MCF 10A (cell line): ENCODE measurements around the gene RPS6KC1. TPM values are rescaled to one million over a fixed set of nuclear protein-coding genes. Genes with fewer than 3 reads are reported as not detected.

Experiments
- BruUV-seq: library from RNA; stranded (reverse); fragments of 400-500 nt; replicated peaks from 2 replicates; lab custom pipeline; 2021; lab: Mats Ljungman, UMichigan
- CTCF ChIA-PET: fragments of 300-600 bp; sonication (Branson Sonifier 250); formaldehyde crosslinking; extraction: SDS; loops from one replicate; lab custom pipeline; 2021; ENCODE audit warnings: antibody characterized with exemption, inconsistent platforms; lab: Yijun Ruan, JAX
- POLR2A ChIA-PET: fragments of 300-600, 350-650 bp; sonication (Branson Sonifier 250); formaldehyde crosslinking; extraction: SDS; loops from one replicate; lab custom pipeline; 2020; ENCODE audit warnings: antibody characterized with exemption, inconsistent platforms; lab: Yijun Ruan, JAX
- DNase-seq: peaks from one replicate; pipeline ENCODE4 v3.0.0-alpha.2; 2018; ENCODE audit not compliant: unreplicated experiment
- H3K27ac Mint-ChIP-seq: one replicate; pipeline ENCODE4 v1.8.0; 2022; ENCODE audit warnings: mild to moderate bottlenecking, low read depth, mixed read lengths; ENCODE audit not compliant: unreplicated experiment
- H3K27me3 Mint-ChIP-seq: one replicate; pipeline ENCODE4 v1.8.0; 2022; ENCODE audit warnings: mixed read lengths; ENCODE audit not compliant: insufficient read depth, unreplicated experiment
- H3K36me3 Mint-ChIP-seq: one replicate; pipeline ENCODE4 v1.8.0; 2022; ENCODE audit warnings: mild to moderate bottlenecking, moderate library complexity, mixed read lengths; ENCODE audit not compliant: insufficient read depth, unreplicated experiment
- H3K4me1 Mint-ChIP-seq: one replicate; pipeline ENCODE4 v1.8.0; 2022; ENCODE audit warnings: mixed read lengths; ENCODE audit not compliant: insufficient read depth, unreplicated experiment
- H3K4me3 Mint-ChIP-seq: one replicate; pipeline ENCODE4 v1.8.0; 2022; ENCODE audit warnings: mild to moderate bottlenecking, moderate library complexity, mixed read lengths; ENCODE audit not compliant: unreplicated experiment
- H3K9me3 Mint-ChIP-seq: one replicate; pipeline ENCODE4 v1.8.0; 2022; ENCODE audit warnings: mixed read lengths; ENCODE audit not compliant: unreplicated experiment
- CTCF ChIP-seq: fragments of 200-600 bp; IDR thresholded peaks from one replicate; pipeline ENCODE4 v1.8.0; 2022; ENCODE audit warnings: antibody characterized with exemption, mild to moderate bottlenecking; ENCODE audit not compliant: unreplicated experiment
- intact Hi-C: fragments of 100-400 bp; cut with micrococcal nuclease; formaldehyde crosslinking; loops from 2 replicates; pipeline ENCODE4 v1.14.1; 2022
- total RNA-seq: library from RNA; stranded (reverse); gene quantifications from 2 replicates; pipeline ENCODE4 v1.2.3, GENCODE V29; 2022

The RPS6KC1 gene
- total RNA-seq, 1 experiment from 2014 or later: 24.5 TPM

- CTCF ChIA-PET: no interaction called here
- Mint-ChIP-seq H3K9me3 (peaks cover 14% of the 10 kb centered on the region), H3K36me3 (peaks cover 10% of the 10 kb centered on the region), H3K4me1 (peaks cover 16% of the 10 kb centered on the region), H3K27ac (no peak overlapping the region), H3K27me3 (no peaks in the 10 kb centered on the region), H3K4me3 (no peak overlapping the region)
- no TSS peak for BruUV-seq
- TF ChIP-seq CTCF: no peak
- intact Hi-C loops: no loop called here
- POLR2A ChIA-PET: interaction anchor here (0.7 kb wide), 2 partner anchors 8 to 184 kb away, joined by 3 to 4 read pairs; no protein-coding TSS in a partner anchor
- no peak for DNase-seq
These were observed 1.8 kb upstream of the RPS6KC1 start for GRCh38 chr1:213049232-213049631.

- BruUV-seq: TSS peak; percentile 91
- Mint-ChIP-seq H3K27ac (peak overlapping the region; percentile 95), H3K36me3 (peaks cover 10% of the 10 kb centered on the region), H3K9me3 (peaks cover 14% of the 10 kb centered on the region), H3K4me1 (peaks cover 22% of the 10 kb centered on the region), H3K4me3 (peak overlapping the region; percentile 94), H3K27me3 (no peaks in the 10 kb centered on the region)
- ChIA-PET POLR2A (interaction anchor here (0.6 to 2.6 kb wide), 19 partner anchors 9 to 1285 kb away, joined by 3 to 25 read pairs (median 5); partner anchors contain the start of genes ANGEL2, NSL1 and TATDN3), CTCF (interaction anchor here (0.5 to 2.6 kb wide), 11 partner anchors 11 to 1204 kb away, joined by 3 to 15 read pairs (median 4); no protein-coding TSS in a partner anchor)
- intact Hi-C loops: loop anchor here (1.0 to 10.0 kb wide), 2 partner anchors 35 to 256 kb away; partner anchors contain the start of genes ANGEL2, NSL1 and TATDN3
- no peak for DNase-seq
- TF ChIP-seq CTCF: no peak
These were observed 305 bp upstream of the RPS6KC1 start for GRCh38 chr1:213050745-213051126.

GRCh38 chr1:213051881-213052202 lies 801 bp downstream of the RPS6KC1 start:
- Mint-ChIP-seq H3K27ac (peak overlapping the region; percentile 95), H3K27me3 (no peaks in the 10 kb centered on the region), H3K9me3 (peaks cover 14% of the 10 kb centered on the region), H3K4me1 (peaks cover 27% of the 10 kb centered on the region), H3K36me3 (peaks cover 13% of the 10 kb centered on the region), H3K4me3 (peak overlapping the region; percentile 94)
- POLR2A ChIA-PET: interaction anchor here (0.5 to 2.6 kb wide), 6 partner anchors 9 to 444 kb away, joined by 4 to 25 read pairs (median 13); partner anchors contain the start of genes ANGEL2 and ATF3
- no peak for TF ChIP-seq CTCF
- CTCF ChIA-PET: interaction anchor here (0.6 to 2.6 kb wide), 5 partner anchors 9 to 163 kb away, joined by 3 to 15 read pairs (median 5); no protein-coding TSS in a partner anchor
- no peak for DNase-seq
- intact Hi-C loops: loop anchor here (1.0 to 10.0 kb wide), 2 partner anchors 37 to 257 kb away; partner anchors contain the start of genes ANGEL2, NSL1 and TATDN3
- TSS peak; percentile 73 for BruUV-seq

- peaks cover 28% of the 10 kb centered on the region for H3K4me1 Mint-ChIP-seq
- H3K27me3 Mint-ChIP-seq: no peaks in the 10 kb centered on the region
- peaks cover 14% of the 10 kb centered on the region for H3K9me3 Mint-ChIP-seq
- no peak overlapping the region for H3K27ac Mint-ChIP-seq
- H3K4me3 Mint-ChIP-seq: no peak overlapping the region
- peaks cover 15% of the 10 kb centered on the region for H3K36me3 Mint-ChIP-seq
- BruUV-seq: no TSS peak
- intact Hi-C loops: loop anchor here (10.0 kb wide), 1 partner anchor 259 kb away; the partner anchor contains the start of genes NSL1 and TATDN3
- DNase-seq: no peak
- ChIA-PET POLR2A (no interaction called here), CTCF (interaction anchor here (0.6 to 1.0 kb wide), 2 partner anchors 43 to 303 kb away, joined by 3 to 4 read pairs; no protein-coding TSS in a partner anchor)
- TF ChIP-seq CTCF: no peak
These were observed 2.4 kb downstream of the RPS6KC1 start for GRCh38 chr1:213053455-213053854.
